Kidney (tissue), 14 donors: ENCODE results near the gene CIITA. TPM values are rescaled to one million over a fixed set of nuclear protein-coding genes. Genes with fewer than 3 reads are reported as not detected.
A peak's percentile ranks its signal among the peaks of the same experiment; 100 is the strongest.

Experiments used
- DNase-seq, 5 donors: peaks; one replicate each; pipeline ENCODE4 v3.0.0-alpha.2; 2013 to 2020
- FAIRE-seq: peaks from 2 replicates; lab custom pipeline; 2012; peaks lifted over from hg19 to GRCh38; lab: Jason Lieb, UNC
- H3K27ac ChIP-seq, 2 donors: one replicate each; pipeline ENCODE4 v1.7.0; 2013; ENCODE audit warnings: low read depth in 2 of 2, low read length in 2 of 2, inconsistent platforms in 1 of 2
- H3K27me3 ChIP-seq: one replicate; pipeline ENCODE4 v1.7.1; 2013; ENCODE audit warnings: low read length, inconsistent platforms; ENCODE audit not compliant: control insufficient read depth, insufficient read depth
- H3K36me3 ChIP-seq, 3 donors: one replicate each; pipeline versions ENCODE4 v1.7.0 to v1.7.1; 2013; ENCODE audit warnings: low read length in 3 of 3, control low read depth in 1 of 3, inconsistent platforms in 1 of 3; ENCODE audit not compliant: insufficient read depth in 3 of 3, control insufficient read depth in 2 of 3
- H3K4me1 ChIP-seq, 3 donors: one replicate each; pipeline versions ENCODE4 v1.7.0 to v1.7.1; 2013; ENCODE audit warnings: low read length in 3 of 3, inconsistent platforms in 1 of 3, low read depth in 1 of 3; ENCODE audit not compliant: control insufficient read depth in 2 of 3, insufficient read depth in 2 of 3
- H3K4me3 ChIP-seq, 3 donors: one replicate each; pipeline versions ENCODE4 v1.7.0 to v1.8.1; 2013; ENCODE audit warnings: low read length in 3 of 3, control low read depth in 1 of 3, inconsistent platforms in 1 of 3
- H3K9ac ChIP-seq, 3 donors: one replicate each; pipeline versions ENCODE4 v1.7.0 to v1.7.1; 2013; ENCODE audit warnings: low read length in 3 of 3, control low read depth in 1 of 3, inconsistent platforms in 1 of 3
- H3K9me3 ChIP-seq, 3 donors: one replicate each; pipeline versions ENCODE4 v1.7.0 to v1.7.1; 2013; ENCODE audit warnings: low read length in 3 of 3, control low read depth in 1 of 3, inconsistent platforms in 1 of 3; ENCODE audit not compliant: control insufficient read depth in 2 of 3, insufficient read depth in 1 of 3
- intact Hi-C: fragments of 100-400 bp; cut with DNase I; formaldehyde crosslinking; loops from one replicate; pipeline ENCODE4 v1.11.1; 2022
- polyA plus RNA-seq: library from polyadenylated mRNA; stranded (reverse); fragments of 350-450 nt; fragmentation: Illumina TruSeq; extraction: RNeasy Lipid Tissue Mini Kit (QIAGEN cat#74804); gene quantifications from one replicate; pipeline ENCODE4 v1.2.3, GENCODE V29; 2014; ENCODE audit warnings: low read depth, low replicate concordance; ENCODE audit not compliant: insufficient read depth
- total RNA-seq: library from RNA; stranded (reverse); fragmentation: NEBNext Ultra II Directional; extraction: Animal tissue kit (Norgen Biotek cat#: 25700); gene quantifications from one replicate; pipeline ENCODE4 v1.2.1, GENCODE V29; 2021
- TF ChIP-seq, protein P1 (sequence below): IDR thresholded peaks from 3 replicates; pipeline ENCODE4 v1.5.1; 2012; ENCODE audit warnings: mild to moderate bottlenecking, moderate library complexity, borderline replicate concordance; ENCODE audit not compliant: insufficient read depth; ENCODE audit errors: extremely low read depth
- donor health status: control.
- donor health status: control.
- donor health status: control.
- donor health status: control.
- donor health status: control.
- donor health status: DM: yes; HTN: yes; CAD: no.
- donor health status: Normal renal cell carcinoma (clear cell type).

Gene CIITA
- total and polyA plus RNA-seq, 2 donors from 2014 or later, result 8.3 to 50.5 TPM

DNA sequence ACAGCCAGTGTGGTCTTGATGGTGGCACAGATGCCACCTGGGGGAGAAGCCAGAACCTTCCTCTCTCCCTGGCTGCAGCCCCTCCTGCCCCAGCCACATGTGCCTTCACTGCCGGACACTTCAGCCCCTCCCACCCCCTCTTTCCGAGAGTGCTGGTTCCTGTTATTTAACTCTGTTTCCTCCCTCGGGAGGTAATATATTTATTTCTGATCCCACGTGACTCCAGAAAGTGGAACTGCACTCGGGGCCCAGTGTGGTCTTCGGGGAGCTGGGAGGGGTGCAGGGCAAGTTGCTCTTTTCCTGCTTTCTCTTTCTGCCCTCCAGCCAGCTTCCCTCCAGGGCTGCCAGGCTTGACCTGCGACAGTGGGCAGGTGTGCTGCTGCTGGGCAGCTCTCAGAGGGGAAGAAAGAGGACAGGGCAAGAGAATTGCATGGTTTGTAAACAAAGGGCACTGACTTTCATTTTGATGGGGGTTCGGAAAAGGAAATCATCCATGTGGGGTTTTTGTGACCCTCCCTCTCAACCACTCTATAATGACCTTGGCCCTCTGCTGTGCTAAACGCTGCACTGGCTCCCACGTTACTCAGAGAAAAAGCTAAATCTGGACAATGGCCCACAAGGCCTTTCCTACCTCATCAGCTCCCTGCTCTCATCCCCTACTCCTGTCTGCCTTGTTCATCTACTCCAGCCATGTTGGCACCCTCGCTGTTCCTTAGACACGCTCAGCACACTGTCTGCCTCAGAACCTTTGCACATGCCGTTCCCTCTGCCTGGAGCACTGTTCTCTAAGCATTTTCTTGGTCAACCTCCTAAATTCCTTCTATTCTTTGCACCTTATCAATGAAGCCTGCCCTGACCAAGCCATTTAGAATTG, 8.2 kb upstream of the CIITA start:
- Histone ChIP-seq H3K27ac (peak overlapping the region; percentile 33 to 59), H3K36me3 (no peaks in the 10 kb centered on the region), H3K9me3 (no peaks in the 10 kb centered on the region), H3K4me3 (peak overlapping the region in 2 of 3 donors; percentile 9 to 33), H3K9ac (peak overlapping the region in 1 of 3 donors; percentile 14), H3K27me3 (no peaks in the 10 kb centered on the region), H3K4me1 (peaks cover 0 to 28% (median 18%) of the 10 kb centered on the region in 3 donors)
- TF ChIP-seq, protein P1, sequence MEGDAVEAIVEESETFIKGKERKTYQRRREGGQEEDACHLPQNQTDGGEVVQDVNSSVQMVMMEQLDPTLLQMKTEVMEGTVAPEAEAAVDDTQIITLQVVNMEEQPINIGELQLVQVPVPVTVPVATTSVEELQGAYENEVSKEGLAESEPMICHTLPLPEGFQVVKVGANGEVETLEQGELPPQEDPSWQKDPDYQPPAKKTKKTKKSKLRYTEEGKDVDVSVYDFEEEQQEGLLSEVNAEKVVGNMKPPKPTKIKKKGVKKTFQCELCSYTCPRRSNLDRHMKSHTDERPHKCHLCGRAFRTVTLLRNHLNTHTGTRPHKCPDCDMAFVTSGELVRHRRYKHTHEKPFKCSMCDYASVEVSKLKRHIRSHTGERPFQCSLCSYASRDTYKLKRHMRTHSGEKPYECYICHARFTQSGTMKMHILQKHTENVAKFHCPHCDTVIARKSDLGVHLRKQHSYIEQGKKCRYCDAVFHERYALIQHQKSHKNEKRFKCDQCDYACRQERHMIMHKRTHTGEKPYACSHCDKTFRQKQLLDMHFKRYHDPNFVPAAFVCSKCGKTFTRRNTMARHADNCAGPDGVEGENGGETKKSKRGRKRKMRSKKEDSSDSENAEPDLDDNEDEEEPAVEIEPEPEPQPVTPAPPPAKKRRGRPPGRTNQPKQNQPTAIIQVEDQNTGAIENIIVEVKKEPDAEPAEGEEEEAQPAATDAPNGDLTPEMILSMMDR, result no peak
- intact Hi-C loops, result no loop called here
- peak in 3 of 5 donors; percentile 36 to 84 (median 69) for DNase-seq
- no peak for FAIRE-seq

DNA sequence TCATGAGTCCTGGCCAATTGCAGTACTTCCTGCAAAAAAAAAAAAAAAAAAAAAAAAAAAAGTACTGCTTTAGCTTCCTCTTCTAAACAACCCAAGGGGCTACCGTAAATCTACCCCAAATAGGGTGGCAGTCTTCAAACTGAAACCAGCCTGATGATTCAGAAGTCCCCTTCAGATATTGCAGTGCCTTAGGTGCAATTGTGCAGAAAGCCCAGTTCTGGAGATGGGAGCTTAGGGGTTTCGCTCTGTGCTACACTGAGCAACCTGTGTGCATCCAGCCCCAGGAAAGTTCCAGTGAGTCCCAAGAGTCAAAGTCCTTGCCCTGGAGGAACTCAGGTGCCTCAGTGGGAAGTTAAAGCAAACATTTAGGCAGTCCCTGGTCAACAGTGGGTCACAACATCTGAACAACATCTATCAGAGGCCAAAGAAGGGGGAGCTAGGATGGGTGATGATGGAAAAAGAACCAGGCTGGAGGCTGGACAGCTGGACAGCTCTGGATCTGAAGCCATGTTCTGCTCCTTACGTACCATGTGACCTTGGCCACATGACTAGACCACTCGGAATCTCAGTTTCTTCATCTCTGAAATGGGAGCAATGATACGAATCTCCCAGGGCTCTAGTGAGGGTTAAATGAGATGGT, 6.7 kb upstream of the CIITA start:
- no peak overlapping the region for H3K4me3 ChIP-seq
- DNase-seq (no peak), FAIRE-seq (no peak)
- H3K9ac ChIP-seq, result peak overlapping the region in 1 of 3 donors; percentile 41
- H3K27ac ChIP-seq, result peak overlapping the region; percentile 81 to 84
- TF ChIP-seq, protein P1, result no peak
- no peaks in the 10 kb centered on the region for H3K27me3 ChIP-seq
- H3K36me3 ChIP-seq, result no peaks in the 10 kb centered on the region
- intact Hi-C loops, result no loop called here
- H3K9me3 ChIP-seq, result no peaks in the 10 kb centered on the region
- H3K4me1 ChIP-seq, result peaks cover 0 to 28% (median 18%) of the 10 kb centered on the region in 3 donors

DNA sequence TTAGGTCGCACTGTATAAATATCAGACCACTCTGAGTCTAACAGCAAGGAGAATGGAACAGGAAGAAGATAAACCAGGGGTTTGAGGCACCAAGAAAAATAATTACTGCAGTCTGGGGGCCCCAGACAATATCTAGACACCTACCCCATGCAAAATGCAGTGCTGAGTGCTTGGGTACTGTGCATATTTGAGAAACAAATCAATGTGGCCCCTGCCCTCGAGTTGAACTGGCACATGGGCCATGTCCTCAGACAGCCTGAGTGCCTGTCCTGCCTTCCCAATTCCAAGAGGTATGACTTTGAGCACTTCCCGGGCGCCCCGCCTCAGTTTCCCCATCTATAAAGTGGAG, 6.2 kb upstream of the CIITA start:
- Histone ChIP-seq H3K4me1 (peaks cover 0 to 28% (median 18%) of the 10 kb centered on the region in 3 donors), H3K27me3 (no peaks in the 10 kb centered on the region), H3K9me3 (no peaks in the 10 kb centered on the region), H3K27ac (peak overlapping the region; percentile 81 to 84), H3K9ac (peak overlapping the region in 1 of 3 donors; percentile 41), H3K4me3 (no peak overlapping the region), H3K36me3 (no peaks in the 10 kb centered on the region)
- no peak for FAIRE-seq
- TF ChIP-seq, protein P1, result no peak
- intact Hi-C loops, result no loop called here
- no peak for DNase-seq
